SK-N-SH (cell line): ENCODE results near the gene OR56B4.
"Not testable (repeated sequence)": the region's sequence is repeated elsewhere in the genome, so short reads cannot be mapped to it uniquely, and the experiment has no call there.

Experiments
- CTCF ChIP-seq: fragments of 200-600 bp; sonication (generic); IDR thresholded peaks from 2 replicates; pipeline ENCODE4 v1.6.1; 2017; ENCODE audit warnings: antibody characterized with exemption, mild to moderate bottlenecking, moderate library complexity
- EP300 ChIP-seq, 2 experiments: IDR thresholded peaks; 2 replicates each; pipeline versions ENCODE4 v1.4.0 to v1.6.1; 2012; ENCODE audit warnings: borderline replicate concordance in 1 of 2, low read depth in 1 of 2, low read length in 1 of 2
- FOXJ3 ChIP-seq: sonication (generic); formaldehyde crosslinking; IDR thresholded peaks from 2 replicates; pipeline ENCODE4 v1.5.1; 2020; ENCODE audit warnings: mild to moderate bottlenecking, missing genetic modification reagents
- MAX ChIP-seq: IDR thresholded peaks from 2 replicates; pipeline ENCODE4 v1.4.0; 2012; ENCODE audit warnings: low read depth
- MEF2A ChIP-seq: IDR thresholded peaks from 2 replicates; pipeline ENCODE4 v1.4.0; 2012; ENCODE audit warnings: low read depth, borderline replicate concordance
- MXI1 ChIP-seq: IDR thresholded peaks from 2 replicates; pipeline ENCODE4 v1.6.1; 2012; ENCODE audit warnings: mild to moderate bottlenecking, low read depth, low read length, improper control_type of control experiment
- NFIC ChIP-seq: IDR thresholded peaks from 2 replicates; pipeline ENCODE4 v1.4.0; 2012; ENCODE audit warnings: borderline replicate concordance
- POLR2AphosphoS5 ChIP-seq: IDR thresholded peaks from 2 replicates; pipeline ENCODE4 v1.6.1; 2012; ENCODE audit warnings: low read depth, low read length
- RFX5 ChIP-seq: IDR thresholded peaks from 2 replicates; pipeline ENCODE4 v1.6.1; 2012; ENCODE audit warnings: mild to moderate bottlenecking, improper control_type of control experiment, low read length
- SMC3 ChIP-seq: IDR thresholded peaks from 2 replicates; pipeline ENCODE4 v1.6.1; 2012; ENCODE audit warnings: low read depth, low read length, improper control_type of control experiment
- TAF1 ChIP-seq: IDR thresholded peaks from 2 replicates; pipeline ENCODE4 v1.6.1; 2012; ENCODE audit warnings: low read depth, mild to moderate bottlenecking, low read length, moderate library complexity, borderline replicate concordance
- YY1 ChIP-seq: IDR thresholded peaks from 2 replicates; pipeline ENCODE4 v1.4.0; 2012; ENCODE audit warnings: low read depth, mild to moderate bottlenecking
- ZBTB33 ChIP-seq: IDR thresholded peaks from 2 replicates; pipeline ENCODE4 v1.4.0; 2012; ENCODE audit warnings: low read depth, borderline replicate concordance

- not testable (repeated sequence) for TF ChIP-seq YY1; FOXJ3; CTCF; MXI1; SMC3; EP300 (IDR thresholded peaks at IDR 0.05; ENCODE audit: borderline replicate concordance in 1 of 2, low read depth in 1 of 2, low read length in 1 of 2); MAX; NFIC; POLR2AphosphoS5; ZBTB33; TAF1; RFX5; MEF2A
Measured at GRCh38 chr11:6107384-6107783, at the start of gene OR56B4.
